ENCODE data around the gene ST3GAL5. TPM values are rescaled to one million over a fixed set of nuclear protein-coding genes. Genes with fewer than 3 reads are reported as not detected.

Gene ST3GAL5
- polyA plus RNA-seq, 2 donors = 1.9 to 3.2 TPM

DNA sequence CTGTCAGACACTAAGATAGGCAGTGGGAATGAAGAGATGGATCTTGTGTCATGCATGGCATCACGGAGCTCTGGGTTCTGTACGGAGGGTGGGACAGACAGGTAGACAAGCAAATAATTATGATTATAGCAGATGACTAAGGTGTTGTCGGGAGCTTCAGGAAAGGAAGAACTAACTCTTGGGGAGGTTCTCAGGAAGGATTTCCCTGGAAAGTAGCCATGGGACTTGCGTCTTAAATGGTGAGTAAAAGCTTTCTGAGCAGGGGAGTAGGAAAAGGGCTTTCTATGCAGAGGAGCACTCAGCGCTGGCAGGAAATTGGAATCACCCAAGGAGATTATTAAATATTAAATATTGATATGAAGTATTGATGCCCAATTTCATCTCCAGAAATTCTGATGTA lies 99.5 kb downstream of the ST3GAL5 start:
- 88 to 92% methylated on average over 5 of the region's 5 CpGs for WGBS, 2 donors
- Histone ChIP-seq H3K27ac (ENCODE audit: low read depth in 2 of 2, low read length in 1 of 2) (no peak overlapping the region), H3K36me3 (ENCODE audit: control insufficient read depth in 2 of 2, insufficient read depth in 2 of 2, low read length in 1 of 2) (peaks cover 0 to 2% of the 10 kb centered on the region in 2 donors), H3K4me1 (ENCODE audit: control insufficient read depth in 2 of 2, insufficient read depth in 2 of 2, low read length in 1 of 2) (peaks cover 3 to 11% of the 10 kb centered on the region in 2 donors), H3K4me3 (ENCODE audit: low read depth in 1 of 2, low read length in 2 of 2) (no peak overlapping the region), H3K9me3 (ENCODE audit: control insufficient read depth in 2 of 2, insufficient read depth in 1 of 2, low read depth in 1 of 2, low read length in 1 of 2) (no peaks in the 10 kb centered on the region), H3K27me3 (ENCODE audit: control insufficient read depth in 1 of 2, insufficient read depth in 2 of 2, low read length in 2 of 2) (peaks cover 0 to 2% of the 10 kb centered on the region in 2 donors)

DNA sequence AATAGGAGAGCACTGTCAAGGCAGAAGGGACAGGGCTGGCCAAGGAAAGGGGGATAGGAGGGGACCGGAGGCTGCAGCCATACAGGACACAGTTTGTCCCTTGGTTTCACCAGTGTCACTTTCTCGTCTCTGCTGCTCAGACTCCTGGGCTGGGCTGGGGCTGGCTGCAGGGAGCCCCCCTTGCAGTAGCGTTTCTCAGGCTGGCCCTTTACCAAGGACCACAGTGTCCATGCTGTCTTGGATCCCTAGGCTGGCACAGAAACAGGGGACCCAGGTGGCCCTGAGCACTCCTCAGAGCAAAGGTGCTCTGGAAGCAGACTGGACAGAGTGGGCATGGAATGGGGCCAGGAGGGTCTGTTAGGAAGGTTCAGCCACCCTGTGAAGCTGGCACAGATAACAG lies 100.2 kb downstream of the ST3GAL5 start:
- Histone ChIP-seq H3K27me3 (ENCODE audit: control insufficient read depth in 1 of 2, insufficient read depth in 2 of 2, low read length in 2 of 2) (peaks cover 0 to 2% of the 10 kb centered on the region in 2 donors), H3K9me3 (ENCODE audit: control insufficient read depth in 2 of 2, insufficient read depth in 1 of 2, low read depth in 1 of 2, low read length in 1 of 2) (no peaks in the 10 kb centered on the region), H3K4me1 (ENCODE audit: control insufficient read depth in 2 of 2, insufficient read depth in 2 of 2, low read length in 1 of 2) (peaks cover 3 to 11% of the 10 kb centered on the region in 2 donors), H3K27ac (ENCODE audit: low read depth in 2 of 2, low read length in 1 of 2) (no peak overlapping the region), H3K36me3 (ENCODE audit: control insufficient read depth in 2 of 2, insufficient read depth in 2 of 2, low read length in 1 of 2) (peaks cover 0 to 2% of the 10 kb centered on the region in 2 donors), H3K4me3 (ENCODE audit: low read depth in 1 of 2, low read length in 2 of 2) (no peak overlapping the region)
- 81 to 93% methylated on average over 3 of the region's 3 CpGs for whole genome bisulfite sequencing, 2 donors

DNA sequence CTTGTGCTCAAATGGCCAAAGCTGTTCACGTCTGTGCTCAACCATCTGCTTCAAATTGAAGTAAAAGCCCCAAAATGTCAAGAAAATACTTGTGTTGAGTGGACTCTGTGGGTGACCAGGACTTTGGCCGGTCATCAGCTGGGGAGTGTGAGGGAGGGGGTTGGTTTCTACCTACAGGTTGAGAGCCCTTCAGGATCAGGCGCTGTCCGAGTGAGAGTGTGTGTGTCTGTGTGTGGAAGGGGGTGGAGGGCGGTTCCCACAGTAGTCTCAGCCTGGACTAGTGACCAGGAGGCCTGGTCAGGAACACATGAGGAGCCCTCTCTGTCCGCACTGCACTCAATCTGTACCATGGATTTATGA lies 100.8 kb downstream of the ST3GAL5 start:
- WGBS, 2 donors = 92 to 96% methylated on average over 6 of the region's 6 CpGs
- no peaks in the 10 kb centered on the region for H3K9me3 ChIP-seq (ENCODE audit: control insufficient read depth in 2 of 2, insufficient read depth in 1 of 2, low read depth in 1 of 2, low read length in 1 of 2)
- H3K36me3 ChIP-seq (ENCODE audit: control insufficient read depth in 2 of 2, insufficient read depth in 2 of 2, low read length in 1 of 2) = peaks cover 0 to 2% of the 10 kb centered on the region in 2 donors
- H3K4me1 ChIP-seq (ENCODE audit: control insufficient read depth in 2 of 2, insufficient read depth in 2 of 2, low read length in 1 of 2) = peaks cover 3 to 10% of the 10 kb centered on the region in 2 donors
- H3K27ac ChIP-seq (ENCODE audit: low read depth in 2 of 2, low read length in 1 of 2) = no peak overlapping the region
- peaks cover 0 to 2% of the 10 kb centered on the region in 2 donors for H3K27me3 ChIP-seq (ENCODE audit: control insufficient read depth in 1 of 2, insufficient read depth in 2 of 2, low read length in 2 of 2)
- H3K4me3 ChIP-seq (ENCODE audit: low read depth in 1 of 2, low read length in 2 of 2) = no peak overlapping the region

DNA sequence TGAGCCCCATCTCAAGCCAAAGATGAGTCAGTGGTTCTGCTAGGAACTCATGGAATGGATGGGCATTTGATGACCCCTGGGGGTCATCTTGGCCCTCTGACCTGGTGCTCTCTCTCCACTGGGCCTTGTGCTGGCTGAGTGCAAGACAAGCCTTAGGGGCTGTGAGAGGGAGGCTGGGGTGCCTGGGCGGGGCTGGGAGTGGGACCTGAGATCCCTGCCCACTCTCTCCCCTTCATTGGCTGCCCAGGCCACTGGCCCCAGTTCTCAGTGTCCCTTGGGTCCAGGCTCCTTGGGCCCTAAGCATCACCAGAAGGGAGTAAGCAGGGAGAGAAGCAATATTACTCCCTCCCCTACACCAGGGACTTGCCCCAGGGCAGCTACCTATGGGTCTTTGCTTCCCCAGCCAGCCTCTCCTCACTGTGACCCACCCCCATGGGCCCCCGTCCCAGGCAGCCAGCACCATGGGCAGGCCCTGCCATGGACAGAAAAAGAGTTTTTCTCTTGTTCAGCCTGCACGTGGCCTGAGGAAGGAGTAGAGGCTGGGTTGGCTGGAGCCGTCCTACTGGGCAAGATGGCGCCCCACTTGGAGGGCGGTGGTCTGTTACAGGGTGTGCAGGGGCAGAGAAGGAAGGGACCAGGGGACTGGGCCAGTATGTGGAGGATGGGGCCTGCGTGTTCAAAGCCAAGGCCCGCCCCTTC lies 101.4 kb downstream of the ST3GAL5 start:
- Histone ChIP-seq H3K4me1 (ENCODE audit: control insufficient read depth in 2 of 2, insufficient read depth in 2 of 2, low read length in 1 of 2) (peaks cover 3 to 7% of the 10 kb centered on the region in 2 donors), H3K36me3 (ENCODE audit: control insufficient read depth in 2 of 2, insufficient read depth in 2 of 2, low read length in 1 of 2) (peaks cover 0 to 2% of the 10 kb centered on the region in 2 donors), H3K9me3 (ENCODE audit: control insufficient read depth in 2 of 2, insufficient read depth in 1 of 2, low read depth in 1 of 2, low read length in 1 of 2) (no peaks in the 10 kb centered on the region), H3K27me3 (ENCODE audit: control insufficient read depth in 1 of 2, insufficient read depth in 2 of 2, low read length in 2 of 2) (peaks cover 0 to 2% of the 10 kb centered on the region in 2 donors), H3K27ac (ENCODE audit: low read depth in 2 of 2, low read length in 1 of 2) (no peak overlapping the region), H3K4me3 (ENCODE audit: low read depth in 1 of 2, low read length in 2 of 2) (no peak overlapping the region)
- 88 to 89% methylated on average over 8 of the region's 8 CpGs for WGBS, 2 donors

Other genes starting within 250 kb of the ST3GAL5 start
- 1 to 10 TPM in 1 of 2 donors, under 1 TPM in 1; 0.77 to 1.9 TPM for gene SFTPB, start 220.8 kb downstream of the ST3GAL5 start, polyA plus RNA-seq
- 1 to 10 TPM; 1.2 to 1.7 TPM for gene GNLY, start 194.6 kb downstream of the ST3GAL5 start, polyA plus RNA-seq
- gene ATOH8, start 135.0 kb downstream of the ST3GAL5 start, polyA plus RNA-seq = 1 to 10 TPM; 3.0 to 5.9 TPM
- 1 to 10 TPM; 4.2 to 4.8 TPM for gene POLR1A, start 216.9 kb upstream of the ST3GAL5 start, polyA plus RNA-seq
- 10 to 100 TPM; 20.1 to 21.7 TPM for gene PTCD3, start 217.2 kb upstream of the ST3GAL5 start, polyA plus RNA-seq